ENCODE results near the gene ISG20L2. TPM values are rescaled to one million over a fixed set of nuclear protein-coding genes. Genes with fewer than 3 reads are reported as not detected.

The ISG20L2 gene
- total and polyA plus RNA-seq, 2 experiments from 2014 or later: 23.1 to 34.9 TPM

DNA sequence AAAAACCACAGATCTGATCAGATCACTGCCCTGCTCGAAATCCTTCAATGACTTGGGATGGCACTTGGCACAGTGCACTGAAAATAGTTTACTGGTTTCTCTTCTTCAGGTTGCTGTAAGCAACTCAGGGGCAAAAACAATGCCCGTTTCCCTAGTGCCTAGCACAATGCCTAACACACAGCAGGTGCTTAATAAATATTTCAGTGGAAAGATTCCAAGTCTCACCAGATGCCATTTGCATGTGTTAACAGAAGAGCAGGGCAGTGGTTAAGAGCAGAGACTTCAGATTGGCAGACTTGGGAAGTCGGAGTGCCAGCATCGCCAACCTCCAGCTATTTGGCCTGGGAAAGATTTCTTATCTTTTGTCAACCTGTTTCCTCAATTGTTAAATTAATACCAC is 11.2 kb downstream of the ISG20L2 start (continued):
- TF ChIP-seq, protein P1, sequence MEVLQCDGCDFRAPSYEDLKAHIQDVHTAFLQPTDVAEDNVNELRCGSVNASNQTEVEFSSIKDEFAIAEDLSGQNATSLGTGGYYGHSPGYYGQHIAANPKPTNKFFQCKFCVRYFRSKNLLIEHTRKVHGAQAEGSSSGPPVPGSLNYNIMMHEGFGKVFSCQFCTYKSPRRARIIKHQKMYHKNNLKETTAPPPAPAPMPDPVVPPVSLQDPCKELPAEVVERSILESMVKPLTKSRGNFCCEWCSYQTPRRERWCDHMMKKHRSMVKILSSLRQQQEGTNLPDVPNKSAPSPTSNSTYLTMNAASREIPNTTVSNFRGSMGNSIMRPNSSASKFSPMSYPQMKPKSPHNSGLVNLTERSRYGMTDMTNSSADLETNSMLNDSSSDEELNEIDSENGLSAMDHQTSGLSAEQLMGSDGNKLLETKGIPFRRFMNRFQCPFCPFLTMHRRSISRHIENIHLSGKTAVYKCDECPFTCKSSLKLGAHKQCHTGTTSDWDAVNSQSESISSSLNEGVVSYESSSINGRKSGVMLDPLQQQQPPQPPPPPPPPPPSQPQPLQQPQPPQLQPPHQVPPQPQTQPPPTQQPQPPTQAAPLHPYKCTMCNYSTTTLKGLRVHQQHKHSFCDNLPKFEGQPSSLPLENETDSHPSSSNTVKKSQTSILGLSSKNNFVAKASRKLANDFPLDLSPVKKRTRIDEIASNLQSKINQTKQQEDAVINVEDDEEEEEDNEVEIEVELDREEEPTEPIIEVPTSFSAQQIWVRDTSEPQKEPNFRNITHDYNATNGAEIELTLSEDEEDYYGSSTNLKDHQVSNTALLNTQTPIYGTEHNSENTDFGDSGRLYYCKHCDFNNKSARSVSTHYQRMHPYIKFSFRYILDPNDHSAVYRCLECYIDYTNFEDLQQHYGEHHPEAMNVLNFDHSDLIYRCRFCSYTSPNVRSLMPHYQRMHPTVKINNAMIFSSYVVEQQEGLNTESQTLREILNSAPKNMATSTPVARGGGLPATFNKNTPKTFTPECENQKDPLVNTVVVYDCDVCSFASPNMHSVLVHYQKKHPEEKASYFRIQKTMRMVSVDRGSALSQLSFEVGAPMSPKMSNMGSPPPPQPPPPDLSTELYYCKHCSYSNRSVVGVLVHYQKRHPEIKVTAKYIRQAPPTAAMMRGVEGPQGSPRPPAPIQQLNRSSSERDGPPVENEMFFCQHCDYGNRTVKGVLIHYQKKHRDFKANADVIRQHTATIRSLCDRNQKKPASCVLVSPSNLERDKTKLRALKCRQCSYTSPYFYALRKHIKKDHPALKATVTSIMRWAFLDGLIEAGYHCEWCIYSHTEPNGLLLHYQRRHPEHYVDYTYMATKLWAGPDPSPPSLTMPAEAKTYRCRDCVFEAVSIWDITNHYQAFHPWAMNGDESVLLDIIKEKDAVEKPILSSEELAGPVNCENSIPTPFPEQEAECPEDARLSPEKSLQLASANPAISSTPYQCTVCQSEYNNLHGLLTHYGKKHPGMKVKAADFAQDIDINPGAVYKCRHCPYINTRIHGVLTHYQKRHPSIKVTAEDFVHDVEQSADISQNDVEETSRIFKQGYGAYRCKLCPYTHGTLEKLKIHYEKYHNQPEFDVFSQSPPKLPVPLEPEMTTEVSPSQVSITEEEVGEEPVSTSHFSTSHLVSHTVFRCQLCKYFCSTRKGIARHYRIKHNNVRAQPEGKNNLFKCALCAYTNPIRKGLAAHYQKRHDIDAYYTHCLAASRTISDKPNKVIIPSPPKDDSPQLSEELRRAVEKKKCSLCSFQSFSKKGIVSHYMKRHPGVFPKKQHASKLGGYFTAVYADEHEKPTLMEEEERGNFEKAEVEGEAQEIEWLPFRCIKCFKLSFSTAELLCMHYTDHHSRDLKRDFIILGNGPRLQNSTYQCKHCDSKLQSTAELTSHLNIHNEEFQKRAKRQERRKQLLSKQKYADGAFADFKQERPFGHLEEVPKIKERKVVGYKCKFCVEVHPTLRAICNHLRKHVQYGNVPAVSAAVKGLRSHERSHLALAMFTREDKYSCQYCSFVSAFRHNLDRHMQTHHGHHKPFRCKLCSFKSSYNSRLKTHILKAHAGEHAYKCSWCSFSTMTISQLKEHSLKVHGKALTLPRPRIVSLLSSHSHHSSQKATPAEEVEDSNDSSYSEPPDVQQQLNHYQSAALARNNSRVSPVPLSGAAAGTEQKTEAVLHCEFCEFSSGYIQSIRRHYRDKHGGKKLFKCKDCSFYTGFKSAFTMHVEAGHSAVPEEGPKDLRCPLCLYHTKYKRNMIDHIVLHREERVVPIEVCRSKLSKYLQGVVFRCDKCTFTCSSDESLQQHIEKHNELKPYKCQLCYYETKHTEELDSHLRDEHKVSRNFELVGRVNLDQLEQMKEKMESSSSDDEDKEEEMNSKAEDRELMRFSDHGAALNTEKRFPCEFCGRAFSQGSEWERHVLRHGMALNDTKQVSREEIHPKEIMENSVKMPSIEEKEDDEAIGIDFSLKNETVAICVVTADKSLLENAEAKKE (CRISPR knock-in tag; IDR thresholded peaks at IDR 0.05): no peak

DNA sequence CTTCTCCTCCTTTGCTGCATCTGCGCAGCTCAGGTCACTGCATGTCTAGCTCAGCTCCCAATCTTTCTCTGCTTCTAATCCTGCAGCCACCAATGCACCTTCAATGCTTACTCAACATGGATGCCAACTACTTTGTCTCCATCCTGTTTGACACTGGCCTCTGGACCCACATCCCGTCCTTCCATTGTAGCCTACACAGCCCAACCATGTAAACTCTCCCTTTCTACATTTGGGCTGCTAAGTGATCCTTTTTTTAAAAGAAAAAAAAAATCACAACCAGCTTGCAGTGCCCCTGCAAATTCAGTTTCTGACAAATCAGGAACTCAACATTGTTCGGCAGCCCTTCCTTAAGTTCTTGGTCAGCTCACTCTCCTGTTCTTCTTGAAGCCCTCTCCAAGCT is 13.7 kb downstream of the ISG20L2 start:
- H3K4me1 ChIP-seq (ENCODE audit: insufficient read depth): peaks cover 37% of the 10 kb centered on the region
- no peak overlapping the region for H2AFZ ChIP-seq
- H3K27ac Mint-ChIP-seq: no peak overlapping the region
- 0 out of 2 replicates have a peak, but pooled peaks cover 3% of the 10 kb centered on the region for H3K27me3 ChIP-seq (ENCODE audit: insufficient read depth)
- H3K4me3 Mint-ChIP-seq: no peak overlapping the region
- no peak for TF ChIP-seq NANOG (IDR thresholded peaks at IDR 0.05; ENCODE audit: borderline replicate concordance)
- no peak for TF ChIP-seq STAT1 (IDR thresholded peaks at IDR 0.05; ENCODE audit: unreplicated experiment)
- H3K36me3 ChIP-seq (ENCODE audit: insufficient read depth): no peaks in the 10 kb centered on the region
- no peak overlapping the region for H3K27ac ChIP-seq (ENCODE audit: low read depth)
- peaks cover 8% of the 10 kb centered on the region; the same call in 1 of the 2 replicates for H4K20me1 ChIP-seq (replicated peaks; ENCODE audit: insufficient read depth)
- DNase-seq (ENCODE audit: low spot score) (no peak), ATAC-seq (no peak)
- H3K4me1 Mint-ChIP-seq: peaks cover 38% of the 10 kb centered on the region
- H3K9me3 Mint-ChIP-seq: no peaks in the 10 kb centered on the region; the same call in 2 of the 3 replicates
- no peaks in the 10 kb centered on the region for H3K9me2 ChIP-seq (ENCODE audit: insufficient read depth)
- peaks cover 3% of the 10 kb centered on the region for H3K27me3 Mint-ChIP-seq (ENCODE audit: insufficient read depth, low read depth, poor library complexity)
- 0 out of 2 replicates have a peak, but pooled peaks cover 4% of the 10 kb centered on the region for H3F3A ChIP-seq (replicated peaks; ENCODE audit: low read depth)
- no peaks in the 10 kb centered on the region for H3K79me2 ChIP-seq (replicated peaks; ENCODE audit: insufficient read depth)
- H3K4me3 ChIP-seq: no peak overlapping the region
- no peak overlapping the region for H3K4me2 ChIP-seq
- peaks cover 6% of the 10 kb centered on the region; the same call in 1 of the 3 replicates for H3K36me3 Mint-ChIP-seq (ENCODE audit: low read depth)

- Histone ChIP-seq H3K4me3 (no peak overlapping the region), H3K27me3 (ENCODE audit: insufficient read depth) (0 out of 2 replicates have a peak, but pooled peaks cover 3% of the 10 kb centered on the region), H3K36me3 (ENCODE audit: insufficient read depth) (no peaks in the 10 kb centered on the region), H2AFZ (no peak overlapping the region), H3F3A (replicated peaks; ENCODE audit: low read depth) (peaks cover 16% of the 10 kb centered on the region), H3K4me2 (no peak overlapping the region), H4K20me1 (replicated peaks; ENCODE audit: insufficient read depth) (0 out of 2 replicates have a peak, but pooled peaks cover 4% of the 10 kb centered on the region), H3K27ac (ENCODE audit: low read depth) (no peak overlapping the region), H3K9me2 (ENCODE audit: insufficient read depth) (no peaks in the 10 kb centered on the region), H3K4me1 (ENCODE audit: insufficient read depth) (peaks cover 58% of the 10 kb centered on the region), H3K79me2 (replicated peaks; ENCODE audit: insufficient read depth) (no peaks in the 10 kb centered on the region)
- Mint-ChIP-seq H3K4me3 (no peak overlapping the region), H3K27me3 (ENCODE audit: insufficient read depth, low read depth, poor library complexity) (peaks cover 7% of the 10 kb centered on the region), H3K4me1 (peaks cover 57% of the 10 kb centered on the region), H3K36me3 (ENCODE audit: low read depth) (peaks cover 6% of the 10 kb centered on the region; the same call in 1 of the 3 replicates), H3K27ac (no peak overlapping the region), H3K9me3 (no peaks in the 10 kb centered on the region; the same call in 2 of the 3 replicates)
- ATAC-seq (no peak), DNase-seq (ENCODE audit: low spot score) (no peak)
- TF ChIP-seq JUNB (IDR thresholded peaks at IDR 0.05; ENCODE audit: unreplicated experiment) (no peak), POLR2AphosphoS5 (IDR thresholded peaks at IDR 0.05; ENCODE audit: low read depth) (no peak)
- TF ChIP-seq, protein P1 (CRISPR knock-in tag; IDR thresholded peaks at IDR 0.05): no peak
Observed at GRCh38 chr1:156712626-156713025, 15.9 kb downstream of the ISG20L2 start.

Data from GM23338 (cell line).